GM23248 (cell line): ENCODE measurements around the gene FADS6.

Experiments used
- EZH2 ChIP-seq: fragments of 200-600 bp; sonication (generic); IDR thresholded peaks from 2 replicates; pipeline ENCODE4 v1.6.1; 2018; ENCODE audit warnings: antibody characterized with exemption, mild to moderate bottlenecking; ENCODE audit not compliant: insufficient read depth, poor library complexity, severe bottlenecking
- EZH2phosphoT487 ChIP-seq: fragments of 200-600 bp; sonication (generic); IDR thresholded peaks from 2 replicates; pipeline ENCODE4 v1.6.1; 2018; ENCODE audit warnings: antibody characterized with exemption, moderate library complexity, mild to moderate bottlenecking, low read depth; ENCODE audit not compliant: insufficient read depth

- TF ChIP-seq EZH2, result no peak
- TF ChIP-seq EZH2phosphoT487, result 0 out of 2 replicates have a peak, but pooled peaks have one; percentile 0
These were observed 32.4 kb downstream of the FADS6 start for GRCh38 chr17:74860872-74861661.
